C4-2B (cell line): ENCODE data around the gene INPP5D.

ENCODE experiments used
- H3K27ac ChIP-seq: fragments of 450-650 bp; 2 replicates; pipeline ENCODE4 v1.5.1; 2017
- ZFX ChIP-seq: fragments of 450-650 bp; IDR thresholded peaks from 2 replicates; pipeline ENCODE4 v1.6.1; 2017
- TF ChIP-seq, protein P1 (sequence below): fragments of 450-650 bp; conservative IDR thresholded peaks from 2 replicates; pipeline ENCODE4 v1.5.1; 2017; ENCODE audit warnings: mild to moderate bottlenecking

INPP5D gene

DNA sequence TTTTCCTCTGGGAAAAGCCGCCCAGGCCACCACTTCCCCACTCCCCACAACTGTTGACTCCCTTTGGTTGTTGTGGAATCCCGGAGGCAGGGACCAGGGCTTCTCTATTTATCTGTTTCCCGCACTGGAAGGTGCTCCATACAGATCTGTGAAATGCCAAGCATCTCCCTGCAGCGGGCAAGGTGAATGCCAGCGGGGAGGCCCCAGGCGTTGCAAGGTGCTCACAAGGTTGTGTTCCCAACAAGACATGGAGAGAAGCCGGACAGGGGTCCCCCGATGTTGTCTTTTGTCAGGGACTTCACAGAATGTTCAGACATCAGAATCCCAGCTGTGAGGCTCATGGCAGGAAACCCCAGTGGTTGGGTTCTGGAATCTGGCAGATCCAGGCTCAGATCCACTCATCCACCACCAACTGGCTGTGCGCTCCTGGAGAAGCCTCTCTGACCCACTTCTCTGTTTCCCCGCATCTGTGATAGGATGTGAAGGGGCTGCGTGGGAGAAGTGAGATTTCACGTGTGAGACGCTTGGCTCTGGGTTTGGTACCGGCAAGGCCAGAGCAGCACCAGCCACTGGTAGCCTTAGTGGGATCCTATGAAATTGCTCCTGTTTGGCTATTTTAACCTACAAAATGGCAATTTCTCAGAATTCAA, 36.3 kb upstream of the INPP5D start:
- no peak overlapping the region for H3K27ac ChIP-seq
- TF ChIP-seq, protein P1, sequence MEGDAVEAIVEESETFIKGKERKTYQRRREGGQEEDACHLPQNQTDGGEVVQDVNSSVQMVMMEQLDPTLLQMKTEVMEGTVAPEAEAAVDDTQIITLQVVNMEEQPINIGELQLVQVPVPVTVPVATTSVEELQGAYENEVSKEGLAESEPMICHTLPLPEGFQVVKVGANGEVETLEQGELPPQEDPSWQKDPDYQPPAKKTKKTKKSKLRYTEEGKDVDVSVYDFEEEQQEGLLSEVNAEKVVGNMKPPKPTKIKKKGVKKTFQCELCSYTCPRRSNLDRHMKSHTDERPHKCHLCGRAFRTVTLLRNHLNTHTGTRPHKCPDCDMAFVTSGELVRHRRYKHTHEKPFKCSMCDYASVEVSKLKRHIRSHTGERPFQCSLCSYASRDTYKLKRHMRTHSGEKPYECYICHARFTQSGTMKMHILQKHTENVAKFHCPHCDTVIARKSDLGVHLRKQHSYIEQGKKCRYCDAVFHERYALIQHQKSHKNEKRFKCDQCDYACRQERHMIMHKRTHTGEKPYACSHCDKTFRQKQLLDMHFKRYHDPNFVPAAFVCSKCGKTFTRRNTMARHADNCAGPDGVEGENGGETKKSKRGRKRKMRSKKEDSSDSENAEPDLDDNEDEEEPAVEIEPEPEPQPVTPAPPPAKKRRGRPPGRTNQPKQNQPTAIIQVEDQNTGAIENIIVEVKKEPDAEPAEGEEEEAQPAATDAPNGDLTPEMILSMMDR, result no peak
- TF ChIP-seq ZFX, result no peak

DNA sequence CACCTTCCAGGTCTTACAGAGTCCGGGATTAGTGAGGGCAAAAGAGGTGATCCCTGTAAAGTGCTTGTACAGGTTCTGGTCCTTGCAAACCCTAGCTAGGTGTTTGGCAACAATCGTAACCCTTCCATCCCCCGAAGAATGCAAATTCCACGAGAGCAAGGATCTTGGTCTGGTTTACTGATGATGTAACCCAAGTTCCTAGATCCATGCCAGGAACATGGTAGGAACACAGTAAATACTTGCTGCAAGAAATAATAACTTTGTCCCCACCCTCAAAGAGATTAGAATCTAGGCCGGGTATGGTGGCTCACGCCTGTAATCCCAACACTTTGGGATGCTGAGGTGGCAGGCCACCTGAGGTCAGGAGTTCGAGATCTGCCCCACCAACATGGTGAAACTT, 34.4 kb upstream of the INPP5D start:
- no peak for TF ChIP-seq ZFX
- TF ChIP-seq, protein P1, result no peak
- H3K27ac ChIP-seq, result no peak overlapping the region

DNA sequence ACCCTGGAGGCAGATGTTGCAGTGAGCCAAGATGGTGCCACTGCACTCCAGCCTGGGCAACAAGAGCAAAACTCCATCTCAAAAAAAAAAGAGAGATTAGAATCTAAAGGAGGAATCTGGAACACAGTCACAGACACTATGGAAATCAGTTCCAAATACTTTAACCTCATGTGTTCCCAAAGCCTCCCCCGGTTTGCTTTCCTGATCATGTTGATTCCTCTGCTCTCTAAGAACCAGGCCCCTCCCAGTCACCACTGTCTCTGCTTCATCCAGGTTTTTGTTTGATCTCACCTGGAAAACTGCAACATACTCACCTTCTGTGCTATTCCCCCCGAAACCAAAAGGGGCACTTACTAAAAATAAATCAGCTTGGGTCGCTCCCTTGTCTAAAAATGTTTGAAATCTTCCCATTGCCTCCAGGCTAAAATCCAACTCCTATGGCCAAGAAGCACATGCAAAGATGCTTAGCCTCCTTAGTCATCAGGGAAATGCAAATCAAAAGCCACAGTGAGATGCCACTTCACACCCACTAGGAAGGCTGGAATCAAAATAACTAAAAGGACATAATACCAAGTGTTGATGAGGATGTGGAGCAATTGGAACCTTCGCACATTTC, 33.8 kb upstream of the INPP5D start:
- no peak for TF ChIP-seq ZFX
- TF ChIP-seq, protein P1, result no peak
- no peak overlapping the region for H3K27ac ChIP-seq

DNA sequence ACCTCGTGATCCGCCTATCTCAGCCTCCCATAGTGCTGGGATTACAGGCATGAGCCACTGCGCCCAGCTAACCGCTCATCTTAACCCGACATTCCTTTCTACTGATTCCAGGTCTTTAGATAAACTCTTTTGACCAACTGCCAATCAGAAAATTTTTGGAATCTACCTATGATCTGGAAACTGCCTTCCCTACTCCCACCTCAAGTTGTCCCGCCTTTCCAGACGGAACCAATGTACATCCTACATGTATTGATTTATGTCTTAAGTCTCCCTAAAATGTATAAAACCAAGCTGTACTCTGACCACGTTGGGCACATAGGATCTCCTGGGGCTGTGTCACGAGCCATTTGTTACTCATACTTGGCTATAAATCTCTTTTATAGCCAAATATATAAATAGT, 30.8 kb upstream of the INPP5D start:
- H3K27ac ChIP-seq, result no peak overlapping the region
- TF ChIP-seq, protein P1, result no peak
- TF ChIP-seq ZFX, result no peak

DNA sequence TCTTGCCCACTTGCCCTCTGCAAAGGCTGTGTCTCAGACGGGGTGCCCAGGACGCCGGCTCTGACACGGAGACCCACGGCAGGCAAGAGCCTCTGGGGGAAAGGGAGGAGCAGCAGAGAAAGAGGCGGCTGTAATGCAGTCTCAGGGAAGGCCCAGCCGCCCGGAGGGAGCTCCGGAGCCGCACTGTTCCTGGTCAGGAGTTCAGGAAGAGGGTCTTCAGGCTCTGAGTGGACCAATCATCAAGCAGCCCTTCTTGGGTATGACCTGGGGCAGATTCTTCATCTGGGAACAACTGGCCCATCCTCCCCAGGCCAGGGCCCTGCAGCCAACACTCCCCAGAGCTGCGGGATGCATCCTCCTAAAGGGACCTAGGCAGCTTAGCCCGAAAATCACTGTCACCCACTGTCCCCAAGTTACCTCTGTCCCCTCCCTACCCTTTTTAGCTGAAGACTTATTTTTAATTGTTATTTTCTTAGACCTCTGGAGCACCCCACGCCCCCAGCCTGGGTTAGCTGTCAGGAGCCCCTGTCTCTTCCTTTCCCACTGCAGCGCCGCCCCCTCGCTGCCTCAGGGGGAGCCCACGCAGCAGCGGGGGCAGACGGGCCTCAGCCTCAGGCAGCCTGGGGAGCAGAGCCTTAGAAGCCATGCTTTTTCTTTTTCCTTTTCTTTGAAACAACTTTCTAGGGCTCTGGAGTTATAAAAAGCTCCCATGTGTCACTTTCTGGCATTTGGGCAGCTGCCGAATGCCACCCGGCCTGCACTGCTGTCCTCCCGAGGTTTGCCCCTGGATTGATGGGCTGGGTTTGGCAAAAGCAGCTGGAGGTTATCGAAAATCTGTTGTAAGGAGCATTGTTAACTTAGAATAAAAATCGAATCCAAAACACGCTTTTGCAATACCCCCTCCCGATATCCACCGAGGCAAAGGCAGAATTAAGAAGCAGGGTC, 28.3 kb upstream of the INPP5D start:
- TF ChIP-seq, protein P1, result no peak
- TF ChIP-seq ZFX, result no peak
- no peak overlapping the region for H3K27ac ChIP-seq

DNA sequence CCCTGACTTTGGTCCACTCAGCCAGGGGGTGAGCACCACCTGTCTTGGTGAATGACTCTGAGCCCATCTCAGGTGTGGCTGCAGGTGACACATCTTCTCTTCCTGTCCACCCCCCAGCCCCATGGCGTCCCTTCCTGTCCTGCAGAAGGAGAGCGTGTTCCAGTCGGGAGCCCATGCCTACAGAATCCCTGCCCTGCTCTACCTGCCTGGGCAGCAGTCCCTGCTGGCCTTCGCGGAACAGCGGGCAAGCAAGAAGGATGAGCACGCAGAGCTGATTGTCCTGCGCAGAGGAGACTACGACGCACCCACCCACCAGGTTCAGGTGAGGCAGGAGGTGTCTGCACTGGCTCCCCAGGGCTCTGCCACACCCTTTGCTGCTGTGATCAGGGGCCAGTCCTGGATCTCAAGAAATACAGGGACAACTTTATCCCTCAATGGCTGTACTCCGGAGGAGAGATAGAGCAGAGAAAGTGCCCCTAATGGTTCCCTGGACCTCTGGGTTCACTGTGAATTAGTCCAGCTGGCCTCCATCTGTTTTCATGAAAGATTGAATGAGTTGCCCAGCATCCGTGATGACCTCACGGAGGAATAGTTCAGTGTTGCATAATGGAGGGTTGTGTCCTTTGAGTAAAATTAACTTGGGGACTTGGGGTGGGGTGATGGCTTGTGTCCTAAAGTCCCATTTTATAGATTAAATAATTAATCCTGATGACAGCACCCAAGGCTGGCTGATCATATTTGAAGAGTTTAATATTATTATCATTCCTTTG, 27.4 kb upstream of the INPP5D start, which contains the start of gene NEU2:
Gene NEU2, plus strand, starts transcription at position 122 of the 770 bp plus-strand sequence. Its CDS starts 0 bp downstream, at position 122.
- no peak within 1 kb of the TSS for H3K27ac ChIP-seq
- TF ChIP-seq, protein P1, result no peak
- no peak for TF ChIP-seq ZFX
